ENCODE data around the gene LTBP1. TPM values are rescaled to one million over a fixed set of nuclear protein-coding genes. Genes with fewer than 3 reads are reported as not detected.

LTBP1 gene
- total RNA-seq, 2 experiments from 2014 or later = 61.1 to 82.6 TPM

- no peak overlapping the region for H3K4me2 ChIP-seq (ENCODE audit: low read length)
- TF ChIP-seq EZH2phosphoT487 (IDR thresholded peaks at IDR 0.05; ENCODE audit: borderline replicate concordance, low read depth, low read length) (no peak), CTCF (conservative IDR thresholded peaks at IDR 0.05; ENCODE audit: low read length) (no peak)
- no TSS peak for BruUV-seq (replicated peaks)
Observed at GRCh38 chr2:33292063-33292462, 345.3 kb downstream of the LTBP1 start.

GRCh38 chr2:33292981-33293595, 346.3 kb downstream of the LTBP1 start:
- ChIA-PET CTCF (ENCODE audit: unreplicated experiment) (no interaction called here), POLR2A (interaction anchor here (0.6 kb wide), 1 partner anchor 159 kb away, joined by 4 read pairs; no protein-coding TSS in a partner anchor)
- H3K36me3 ChIP-seq (ENCODE audit: insufficient read depth, low read length) = peaks cover 60% of the 10 kb centered on the region
- no peaks in the 10 kb centered on the region for H4K20me1 ChIP-seq (ENCODE audit: insufficient read depth, low read length)
- DNase-seq (ENCODE audit: low spot score) = no peak
- H3K4me2 ChIP-seq (ENCODE audit: low read length) = no peak overlapping the region
- no peaks in the 10 kb centered on the region for H3K9me3 ChIP-seq (ENCODE audit: low read length)
- H3K4me3 ChIP-seq (ENCODE audit: low read depth, low read length, poor library complexity, severe bottlenecking) = no peak overlapping the region
- H2AFZ ChIP-seq (ENCODE audit: low read length) = no peak overlapping the region
- intact Hi-C loops (cut with micrococcal nuclease; ENCODE audit: unreplicated experiment) = no loop called here
- no peaks in the 10 kb centered on the region for H3K79me2 ChIP-seq (ENCODE audit: insufficient read depth, low read depth, low read length)
- no peak overlapping the region for H3K27ac ChIP-seq (ENCODE audit: low read depth, low read length, poor library complexity, severe bottlenecking)
- H3K9me2 ChIP-seq (ENCODE audit: insufficient read depth, low read length) = no peaks in the 10 kb centered on the region
- BruUV-seq (replicated peaks) = no TSS peak
- TF ChIP-seq EZH2phosphoT487 (IDR thresholded peaks at IDR 0.05; ENCODE audit: borderline replicate concordance, low read depth, low read length) (no peak), CTCF (conservative IDR thresholded peaks at IDR 0.05; ENCODE audit: low read length) (no peak)
- peaks cover 6% of the 10 kb centered on the region for H3K4me1 ChIP-seq (ENCODE audit: insufficient read depth, low read length, poor library complexity, severe bottlenecking)

More at GRCh38 chr2:33292063-33292462, 345.3 kb downstream of the LTBP1 start:
- POLR2A ChIA-PET = interaction anchor here (0.8 kb wide), 1 partner anchor 74 kb away, joined by 3 read pairs; no protein-coding TSS in a partner anchor
- no peak overlapping the region for H3K27ac ChIP-seq (ENCODE audit: low read depth, low read length, poor library complexity, severe bottlenecking)
- no peak for DNase-seq (ENCODE audit: low spot score)
- H3K9me2 ChIP-seq (ENCODE audit: insufficient read depth, low read length) = no peaks in the 10 kb centered on the region
- H3K4me3 ChIP-seq (ENCODE audit: low read depth, low read length, poor library complexity, severe bottlenecking) = no peak overlapping the region
- H3K36me3 ChIP-seq (ENCODE audit: insufficient read depth, low read length) = peaks cover 62% of the 10 kb centered on the region
- H3K9me3 ChIP-seq (ENCODE audit: low read length) = no peaks in the 10 kb centered on the region
- CTCF ChIA-PET (ENCODE audit: unreplicated experiment) = no interaction called here
- H2AFZ ChIP-seq (ENCODE audit: low read length) = no peak overlapping the region
- H3K79me2 ChIP-seq (ENCODE audit: insufficient read depth, low read depth, low read length) = no peaks in the 10 kb centered on the region
- H4K20me1 ChIP-seq (ENCODE audit: insufficient read depth, low read length) = no peaks in the 10 kb centered on the region
- peaks cover 6% of the 10 kb centered on the region for H3K4me1 ChIP-seq (ENCODE audit: insufficient read depth, low read length, poor library complexity, severe bottlenecking)
- intact Hi-C loops (cut with micrococcal nuclease; ENCODE audit: unreplicated experiment) = no loop called here

GRCh38 chr2:33298233-33298632, 351.5 kb downstream of the LTBP1 start:
- no peaks in the 10 kb centered on the region for H4K20me1 ChIP-seq (ENCODE audit: insufficient read depth, low read length)
- H3K4me2 ChIP-seq (ENCODE audit: low read length) = no peak overlapping the region
- intact Hi-C loops (cut with micrococcal nuclease; ENCODE audit: unreplicated experiment) = no loop called here
- no peak for DNase-seq (ENCODE audit: low spot score)
- H3K79me2 ChIP-seq (ENCODE audit: insufficient read depth, low read depth, low read length) = no peaks in the 10 kb centered on the region
- H3K4me1 ChIP-seq (ENCODE audit: insufficient read depth, low read length, poor library complexity, severe bottlenecking) = peaks cover 3% of the 10 kb centered on the region
- H3K9me2 ChIP-seq (ENCODE audit: insufficient read depth, low read length) = no peaks in the 10 kb centered on the region
- no peaks in the 10 kb centered on the region for H3K9me3 ChIP-seq (ENCODE audit: low read length)
- H3K27ac ChIP-seq (ENCODE audit: low read depth, low read length, poor library complexity, severe bottlenecking) = no peak overlapping the region
- no peak overlapping the region for H2AFZ ChIP-seq (ENCODE audit: low read length)
- ChIA-PET CTCF (ENCODE audit: unreplicated experiment) (no interaction called here), POLR2A (interaction anchor here (1.0 kb wide), 1 partner anchor 61 kb away, joined by 3 read pairs; no protein-coding TSS in a partner anchor)
- no TSS peak for BruUV-seq (replicated peaks)
- no peak for TF ChIP-seq EZH2phosphoT487 (IDR thresholded peaks at IDR 0.05; ENCODE audit: borderline replicate concordance, low read depth, low read length)
- no peak for TF ChIP-seq CTCF (conservative IDR thresholded peaks at IDR 0.05; ENCODE audit: low read length)
- H3K4me3 ChIP-seq (ENCODE audit: low read depth, low read length, poor library complexity, severe bottlenecking) = no peak overlapping the region
- peaks cover 74% of the 10 kb centered on the region for H3K36me3 ChIP-seq (ENCODE audit: insufficient read depth, low read length)
